Right lobe of liver (tissue), 4 donors: ENCODE measurements around the gene ANKS1B.

ENCODE experiments used
- CTCF ChIP-seq, 4 donors: fragments of 200-600 bp in 3 of 4; fragments of 450-650 bp in 1 of 4; IDR thresholded peaks; one replicate each; pipeline versions ENCODE4 v1.5.1 to v1.8.0; 2016 to 2022; ENCODE audit warnings: antibody characterized with exemption in 4 of 4, mild to moderate bottlenecking in 2 of 4
- POLR2A ChIP-seq: fragments of 450-650 bp; IDR thresholded peaks from one replicate; pipeline ENCODE4 v1.6.1; 2017; ENCODE audit warnings: antibody characterized with exemption, mild to moderate bottlenecking
- donor health status: DM: no; HTN: no; CAD: no.
- donor health status: DM: no; HTN: no; CAD: no.
- donor health status: DM: no; HTN: yes; CAD: no.

DNA sequence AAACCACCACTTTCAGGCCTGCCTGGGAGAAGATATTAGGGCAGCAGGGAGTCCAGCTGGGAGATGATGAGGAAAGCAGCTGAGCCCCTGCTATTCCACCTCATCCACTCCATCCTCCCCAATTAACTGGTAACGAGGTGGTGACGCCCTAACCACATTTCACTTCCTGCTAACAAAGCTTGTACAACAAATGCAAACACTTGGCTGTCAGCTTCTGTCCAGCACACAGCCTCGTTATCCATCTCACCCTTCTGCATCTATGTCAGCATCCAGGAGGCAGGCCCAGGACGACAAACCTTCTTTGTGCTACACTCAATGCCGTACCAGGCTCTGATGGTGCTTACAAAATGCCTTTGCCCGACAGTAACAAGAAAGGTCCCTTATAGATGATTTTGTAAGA lies 1114.2 kb downstream of the ANKS1B start:
- no peak for TF ChIP-seq CTCF (IDR thresholded peaks at IDR 0.05)
- TF ChIP-seq POLR2A, result no peak
